GM21528 (cell line): ENCODE results near the gene SMIM3.
"Not testable (repeated sequence)": the region's sequence is repeated elsewhere in the genome, so short reads cannot be mapped to it uniquely, and the experiment has no call there.

Experiments
- ATAC-seq: cut with Tn5 transposase; IDR thresholded peaks from one replicate; pipeline ENCODE4 v1.9.1; 2021; ENCODE audit warnings: mild to moderate bottlenecking, moderate library complexity; ENCODE audit not compliant: unreplicated experiment, low FRiP score

Gene SMIM3

DNA sequence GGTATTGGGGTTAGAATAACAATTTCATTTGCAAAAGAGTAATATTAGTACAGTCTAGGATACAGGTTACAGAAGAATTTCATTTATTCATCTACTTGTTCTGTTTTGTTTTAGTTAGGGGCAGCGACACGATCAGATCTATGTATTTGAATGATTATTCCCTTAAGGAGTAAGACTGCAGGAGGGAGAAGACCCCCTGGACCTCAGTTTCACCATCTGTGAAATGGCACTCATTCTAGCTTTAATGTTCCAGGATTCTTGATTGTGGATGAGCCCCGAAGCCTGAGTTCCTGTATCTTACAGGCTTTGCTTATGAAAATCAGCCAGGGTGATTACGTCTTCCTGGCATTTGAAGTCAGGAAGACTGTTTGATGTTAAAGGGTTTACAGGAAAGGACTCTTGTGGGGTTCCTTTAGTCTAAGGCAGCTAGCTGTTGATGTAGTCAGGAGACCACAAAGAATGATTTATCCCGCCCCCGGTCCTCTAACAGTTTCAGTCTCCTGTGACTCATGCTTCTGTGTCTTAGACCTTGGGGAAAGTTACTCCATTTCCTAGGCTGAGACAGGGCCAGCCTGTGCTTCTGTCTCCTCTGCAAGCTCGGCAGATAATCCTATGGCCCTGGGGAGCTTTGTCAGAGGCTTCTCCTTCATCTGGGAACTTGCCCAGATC is 11.5 kb downstream of the SMIM3 start:
- ATAC-seq: peak; percentile 93

DNA sequence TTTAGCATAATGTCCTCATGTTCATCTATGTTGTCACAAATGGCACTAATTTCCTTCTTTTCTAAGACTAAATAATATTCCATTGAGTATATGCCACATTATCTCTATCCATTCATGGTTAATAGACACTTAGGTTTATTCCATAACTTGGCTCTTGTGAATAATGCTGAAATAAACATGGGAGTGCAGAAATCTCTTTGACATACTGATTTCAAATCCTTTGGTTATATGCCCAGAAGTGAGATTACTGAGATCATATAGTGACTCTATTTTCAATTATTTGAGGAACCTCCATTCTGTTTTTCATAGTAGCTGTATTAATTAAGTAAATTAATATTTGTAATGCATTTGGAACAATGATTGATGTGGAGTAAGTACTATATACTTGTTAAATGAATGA is 13.0 kb downstream of the SMIM3 start:
- ATAC-seq: no peak

DNA sequence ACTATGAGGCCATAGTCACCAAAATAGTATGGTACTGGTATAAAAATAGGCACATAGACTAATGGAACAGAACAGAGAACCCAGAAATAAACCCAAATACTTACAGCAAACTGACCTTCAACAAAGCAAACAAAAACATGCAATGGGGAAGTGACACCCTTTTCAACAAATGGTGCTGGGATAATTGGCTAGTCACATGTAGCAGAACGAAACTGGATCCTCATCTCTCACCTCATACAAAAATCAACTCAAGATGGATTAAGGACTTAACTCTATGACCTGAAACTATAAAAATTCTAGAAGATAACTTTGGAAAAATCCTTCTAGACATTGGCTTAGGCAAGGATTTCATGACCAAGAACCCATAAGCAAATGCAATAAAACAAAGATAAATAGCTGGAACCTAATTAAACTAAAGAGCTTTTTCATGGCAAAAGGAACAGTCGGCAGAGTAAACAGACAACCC is 14.9 kb downstream of the SMIM3 start:
- ATAC-seq: not testable (repeated sequence)

DNA sequence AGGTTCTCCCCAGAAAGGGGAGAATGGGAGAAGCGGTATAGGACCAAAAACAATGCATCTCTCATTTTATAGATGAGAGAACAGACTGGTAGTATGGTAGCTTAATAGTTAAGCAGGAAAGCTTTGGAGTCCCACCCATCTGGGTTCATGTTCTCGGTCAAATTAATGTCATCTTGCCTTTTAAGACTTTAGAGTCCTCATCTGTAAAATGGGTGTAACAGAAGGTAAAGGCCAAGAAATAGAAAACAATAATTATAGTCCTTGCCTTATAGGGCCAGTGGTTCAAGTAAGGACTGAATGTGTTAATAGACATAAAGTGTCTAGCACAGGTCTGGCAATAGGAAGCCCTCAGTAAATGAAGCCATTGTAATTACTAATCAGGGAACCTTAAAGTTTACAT is 16.4 kb downstream of the SMIM3 start:
- no peak for ATAC-seq

DNA sequence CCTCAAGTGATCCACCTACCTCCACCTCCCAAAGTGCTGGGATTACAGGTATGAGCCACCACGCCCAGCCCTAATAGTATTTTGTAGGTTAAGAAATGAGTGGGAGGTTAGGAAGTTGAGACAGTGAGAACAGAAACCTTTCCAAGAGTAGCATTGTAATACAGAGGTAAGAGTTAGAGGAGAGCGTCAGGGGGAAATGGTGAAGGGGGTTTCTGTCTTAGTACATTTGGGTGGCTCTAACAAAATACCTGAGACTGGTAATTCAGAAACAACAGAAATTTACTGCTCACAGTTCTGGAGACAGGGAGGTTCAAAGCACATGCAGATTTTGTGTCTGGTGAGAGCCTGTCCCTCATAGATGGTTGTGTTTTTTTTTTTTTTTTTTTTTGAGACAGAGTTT is 18.8 kb downstream of the SMIM3 start:
- no peak for ATAC-seq

DNA sequence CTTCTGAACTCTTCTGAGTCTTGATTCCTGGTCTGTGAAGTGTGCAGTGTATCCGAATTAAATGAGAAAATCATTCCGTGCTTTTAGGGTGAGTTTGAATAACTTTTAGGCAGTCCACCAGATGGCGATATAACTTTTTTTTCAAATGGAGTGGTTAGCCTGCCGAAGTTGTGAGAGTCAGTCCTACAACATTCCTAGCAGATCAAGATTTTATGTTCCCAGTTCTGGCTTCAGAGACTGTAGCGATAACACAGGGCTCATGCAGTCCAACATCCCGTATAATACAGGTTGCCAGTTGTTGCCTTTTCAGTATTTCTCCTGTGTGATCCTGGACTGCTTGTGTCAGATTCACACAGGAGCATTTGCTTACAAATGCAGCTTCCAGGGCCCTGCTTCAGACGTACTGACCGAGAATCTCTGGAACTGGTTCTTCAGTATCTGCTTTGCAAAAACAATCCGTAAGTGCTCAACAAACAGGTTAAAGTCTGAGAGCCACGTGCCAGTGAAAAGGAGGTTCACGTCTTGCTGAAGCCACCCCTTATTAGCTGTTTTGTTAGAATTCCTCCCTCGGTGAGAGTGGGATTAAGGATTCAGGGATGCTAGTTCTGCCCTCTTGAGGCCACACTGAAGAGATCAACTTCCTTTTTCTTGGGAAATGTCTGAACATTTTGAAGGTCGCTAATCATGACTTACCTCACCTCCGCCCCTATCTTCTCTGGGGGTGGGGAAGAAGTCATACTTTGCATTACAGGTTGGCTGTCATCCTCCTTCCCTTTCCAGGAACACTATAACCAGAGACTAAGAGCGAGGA is 22.8 kb downstream of the SMIM3 start:
- no peak for ATAC-seq

DNA sequence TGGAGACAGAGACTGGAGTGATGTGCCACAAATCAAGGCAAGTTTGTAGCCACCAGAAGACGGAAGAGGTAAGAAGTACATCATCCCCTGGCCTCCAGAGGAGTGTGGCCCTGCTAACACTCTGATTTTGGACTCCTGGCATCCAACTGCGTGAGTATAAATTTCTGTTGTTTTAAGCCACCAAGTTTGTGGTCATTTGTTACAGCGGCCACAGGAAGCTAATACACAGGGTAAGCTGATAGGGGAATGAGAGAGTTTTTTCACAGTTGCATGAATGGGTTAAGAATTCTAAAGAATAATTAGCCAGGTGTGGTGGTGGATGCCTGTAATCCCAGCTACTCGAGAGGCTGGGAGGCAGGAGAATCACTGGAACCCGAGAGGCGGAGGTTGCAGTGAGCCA is 25.8 kb downstream of the SMIM3 start:
- ATAC-seq: no peak

DNA sequence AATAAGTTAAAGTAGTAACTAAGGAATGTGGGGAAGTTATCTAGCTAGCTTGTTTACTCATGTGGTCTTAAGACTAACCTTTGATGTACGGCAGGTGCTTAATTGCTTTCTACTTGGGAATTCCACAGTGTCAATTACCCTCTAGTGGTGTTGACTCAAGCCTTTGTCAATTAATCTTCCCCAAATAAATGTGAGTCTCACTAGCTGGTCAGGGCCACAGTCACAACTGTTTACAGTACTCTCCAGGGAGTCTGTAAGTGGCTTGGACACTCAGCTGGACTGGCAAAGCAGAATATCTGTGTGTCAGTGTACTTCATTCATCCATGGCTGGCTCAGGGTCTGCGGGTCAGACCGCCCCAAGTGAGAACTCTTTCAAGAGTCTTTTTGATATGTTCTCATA is 30.8 kb downstream of the SMIM3 start:
- no peak for ATAC-seq

DNA sequence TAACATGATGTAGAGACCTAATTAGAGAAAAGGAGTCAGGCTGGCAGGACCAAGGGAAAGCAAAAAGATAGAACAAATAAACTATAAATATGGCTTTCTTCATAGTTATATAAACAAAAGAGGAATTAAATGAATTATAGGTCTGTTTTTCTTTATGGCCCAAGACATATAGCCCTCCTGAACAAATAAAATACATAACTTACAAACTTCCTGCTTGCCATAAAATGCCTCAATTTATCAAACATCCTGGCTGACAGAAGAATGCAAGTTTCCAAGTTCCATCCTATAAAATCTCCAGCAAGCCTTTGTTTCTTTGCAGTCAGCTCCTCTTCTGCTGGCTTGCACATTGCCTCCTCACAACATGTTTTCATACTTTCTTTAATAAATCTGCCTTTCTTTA is 36.5 kb downstream of the SMIM3 start:
- ATAC-seq: no peak

DNA sequence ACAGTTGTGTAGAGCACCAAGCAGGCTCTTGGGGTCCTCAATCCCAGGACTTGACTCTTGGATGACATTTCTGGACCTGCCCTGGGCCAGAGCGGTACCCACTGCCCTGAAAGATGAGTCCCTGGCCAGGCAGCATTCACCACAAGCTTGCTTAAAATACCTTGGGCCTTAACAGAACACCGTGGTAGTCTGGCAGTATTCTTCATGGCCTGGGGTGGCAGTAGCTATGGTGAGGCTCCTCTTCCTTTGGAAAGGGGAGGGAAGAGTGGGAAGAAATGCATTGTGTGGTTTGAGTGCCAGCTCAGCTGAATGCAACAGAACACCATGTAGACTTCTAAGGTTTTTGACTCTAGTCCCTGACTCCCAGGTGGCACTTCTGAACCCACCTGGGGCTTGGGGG is 38.4 kb downstream of the SMIM3 start:
- ATAC-seq: no peak

DNA sequence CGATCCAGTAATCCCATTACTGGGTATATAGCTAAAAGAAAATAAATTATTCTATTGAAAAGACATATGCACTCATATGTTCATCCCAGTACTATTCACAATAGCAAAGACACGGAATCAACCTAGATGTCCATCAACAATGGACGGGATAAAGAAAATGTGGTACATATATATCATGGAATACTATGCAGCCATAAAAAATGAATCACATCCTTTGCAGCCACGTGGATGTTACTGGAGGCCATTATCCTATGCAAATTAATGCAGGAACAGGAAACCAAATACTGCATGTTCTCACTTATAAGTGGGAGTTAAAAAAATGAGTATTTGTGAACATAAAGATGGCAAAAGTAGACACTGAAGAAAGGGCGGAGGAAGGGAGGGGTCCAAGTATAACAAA is 51.2 kb downstream of the SMIM3 start:
- ATAC-seq: no peak

DNA sequence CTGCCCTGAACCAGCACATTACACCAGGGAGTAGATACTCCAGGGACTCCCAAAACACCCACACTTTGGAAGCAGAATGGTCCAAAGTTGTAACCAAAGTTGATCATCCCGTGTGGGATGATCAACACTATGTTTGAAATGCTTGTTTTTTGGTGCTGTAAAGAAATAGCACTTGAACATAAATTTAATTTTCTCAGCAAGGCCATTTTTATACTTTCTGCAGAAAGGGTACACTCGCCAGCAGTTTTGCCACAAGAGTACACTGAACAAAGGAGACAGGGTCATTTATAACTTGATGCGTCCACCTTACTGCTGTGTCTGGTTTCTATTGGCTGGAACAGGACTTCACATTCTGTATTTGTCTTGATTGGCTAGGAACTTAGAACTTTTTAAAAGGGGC is 53.3 kb downstream of the SMIM3 start:
- not testable (repeated sequence) for ATAC-seq

DNA sequence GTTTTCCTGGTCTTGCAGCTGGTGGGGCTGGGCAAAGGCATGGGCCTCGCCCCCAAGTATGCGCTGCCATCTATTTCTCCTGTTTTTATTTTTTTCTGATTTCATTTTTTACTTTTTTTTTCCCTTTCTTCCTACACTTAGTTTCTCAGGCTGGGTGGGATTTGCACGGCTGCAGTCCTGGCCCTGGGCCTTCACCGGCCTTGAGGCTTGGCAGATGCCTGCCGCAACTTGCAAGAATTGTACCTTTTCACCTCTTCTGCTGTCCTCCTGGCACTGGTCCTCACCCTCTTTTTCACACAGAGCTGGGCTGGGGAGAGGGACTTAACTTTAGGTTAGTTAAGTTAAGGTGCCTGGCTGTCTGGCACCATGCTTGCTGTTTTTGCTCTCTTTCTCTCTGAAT is 57.5 kb downstream of the SMIM3 start:
- ATAC-seq: no peak

DNA sequence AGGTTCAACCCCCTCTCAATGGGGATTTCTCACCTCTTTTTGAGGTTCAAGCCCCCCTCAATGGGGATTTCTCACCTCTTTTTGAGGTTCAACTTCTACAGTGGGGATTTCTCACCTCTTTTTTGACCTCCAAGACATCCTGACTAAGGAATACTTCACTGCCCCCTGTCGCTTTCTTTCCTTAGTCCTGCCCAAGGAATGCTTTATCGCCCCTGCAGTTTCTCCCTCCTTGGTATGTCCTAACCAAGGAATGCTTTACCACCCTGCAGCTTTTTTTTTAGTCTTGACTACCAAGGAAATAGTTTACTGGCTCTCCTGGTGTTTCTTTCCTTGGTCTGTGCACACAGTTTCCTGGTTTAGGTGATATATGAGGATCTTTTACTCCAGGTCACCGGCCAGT is 58.1 kb downstream of the SMIM3 start:
- ATAC-seq: no peak

DNA sequence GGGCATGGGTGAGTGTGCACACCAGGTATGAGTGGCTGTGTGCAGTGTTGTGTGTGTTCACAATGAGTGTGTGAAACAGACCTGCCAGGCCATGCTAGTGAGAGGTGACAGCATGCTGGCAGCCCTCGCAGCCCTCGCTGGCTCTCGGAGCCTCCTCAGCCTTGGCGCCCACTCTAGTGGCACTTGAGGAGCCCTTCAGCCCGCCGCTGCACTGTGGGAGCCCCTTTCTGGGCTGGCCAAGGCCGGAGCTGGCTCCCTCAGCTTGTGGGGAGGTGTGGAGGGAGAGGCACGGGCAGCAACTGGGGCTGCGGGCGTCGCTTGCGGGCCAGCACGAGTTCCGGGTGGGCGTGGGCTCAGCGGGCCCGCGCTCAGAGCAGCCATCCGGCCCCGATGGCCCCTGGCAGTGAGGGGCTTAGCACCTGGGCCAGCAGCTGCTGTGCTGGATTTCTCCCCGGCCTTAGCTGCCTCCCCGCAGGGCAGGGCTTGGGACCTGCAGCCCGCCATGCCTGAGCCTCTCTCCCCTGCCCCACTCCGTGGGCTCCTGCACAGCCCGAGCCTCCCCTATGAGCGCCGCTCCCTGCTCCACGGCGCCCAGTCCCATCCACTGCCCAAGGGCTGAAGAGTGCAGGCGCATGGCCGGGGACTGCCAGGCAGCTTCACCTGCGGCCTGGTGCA is 66.8 kb downstream of the SMIM3 start:
- not testable (repeated sequence) for ATAC-seq

DNA sequence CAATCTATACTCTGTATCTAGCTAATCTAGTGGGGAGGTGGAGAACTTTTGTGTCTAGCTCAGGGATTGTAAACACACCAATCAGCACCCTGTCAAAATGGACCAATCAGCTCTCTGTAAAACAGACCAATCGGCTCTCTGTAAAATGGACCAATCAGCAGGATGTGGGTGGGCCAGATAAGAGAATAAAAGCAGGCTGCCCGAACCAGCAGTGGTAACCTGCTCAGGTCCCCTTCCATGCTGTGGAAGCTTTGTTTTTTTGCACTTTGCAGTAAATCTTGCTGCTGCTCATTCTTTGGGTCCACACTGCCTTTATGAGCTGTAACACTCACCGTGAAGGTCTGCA is 67.7 kb downstream of the SMIM3 start, which contains the start of gene IRGM:
Gene IRGM, plus strand, starts transcription at position 214 of the 346 bp plus-strand sequence. CDS start 1,603 bp downstream, outside the sequence.
- ATAC-seq: not testable (repeated sequence)
